NCI-H526 (cell line): ENCODE data around the gene AIRE.
A peak's percentile ranks its signal among the peaks of the same experiment; 100 is the strongest.

ENCODE experiments used
- DNase-seq, 2 experiments: peaks; one replicate each; lab custom pipeline; 2025; lab: John Stamatoyannopoulos, UW

Gene AIRE

DNA sequence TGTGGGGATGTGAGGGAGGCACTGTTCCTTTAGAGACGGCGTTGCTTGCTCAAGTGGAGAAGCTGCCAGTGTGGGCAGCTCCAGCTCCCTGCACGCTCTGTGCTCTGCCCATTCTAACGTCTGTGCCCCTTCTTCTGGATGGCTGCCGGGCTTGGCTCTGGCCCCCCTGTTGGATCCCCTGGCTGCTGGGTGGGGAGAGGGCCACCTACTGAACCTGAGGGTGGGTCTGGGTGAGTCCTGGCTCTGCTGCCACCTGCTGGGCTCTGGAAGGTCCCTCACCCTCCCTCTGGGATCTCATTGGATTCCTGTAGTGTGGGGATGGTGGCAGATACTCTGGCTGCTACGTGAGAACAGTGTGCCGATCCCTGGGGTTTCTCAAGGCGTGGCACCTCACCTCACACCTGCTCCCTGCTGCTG, 19.2 kb downstream of the AIRE start:
- DNase-seq, result peak; percentile 33 to 82

DNA sequence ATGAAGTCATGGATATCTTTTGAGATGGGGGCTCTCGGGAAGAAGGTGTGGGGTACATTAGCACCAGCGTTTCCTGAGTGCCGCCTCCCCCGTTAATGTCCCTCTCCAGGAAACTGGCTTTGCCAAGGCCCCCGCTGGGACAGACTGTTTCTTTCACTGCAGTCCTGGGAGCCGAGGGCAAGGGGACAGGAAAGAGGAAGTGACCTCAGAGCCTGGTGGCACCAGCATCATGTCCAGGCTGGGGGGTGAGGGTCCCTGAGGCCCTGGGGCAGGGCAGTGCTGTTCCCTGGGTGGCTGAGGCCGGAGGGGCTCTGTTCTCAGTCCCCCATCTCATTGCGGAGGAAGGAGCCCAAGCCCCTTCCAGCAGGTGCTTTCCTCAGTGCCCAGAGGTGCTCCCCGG, 20.0 kb downstream of the AIRE start:
- no peak for DNase-seq

- no peak for DNase-seq
Observed at GRCh38 chr21:44306936-44307704, 21.4 kb downstream of the AIRE start.

GRCh38 chr21:44310628-44311507, 25.2 kb downstream of the AIRE start:
- DNase-seq, result no peak

DNA sequence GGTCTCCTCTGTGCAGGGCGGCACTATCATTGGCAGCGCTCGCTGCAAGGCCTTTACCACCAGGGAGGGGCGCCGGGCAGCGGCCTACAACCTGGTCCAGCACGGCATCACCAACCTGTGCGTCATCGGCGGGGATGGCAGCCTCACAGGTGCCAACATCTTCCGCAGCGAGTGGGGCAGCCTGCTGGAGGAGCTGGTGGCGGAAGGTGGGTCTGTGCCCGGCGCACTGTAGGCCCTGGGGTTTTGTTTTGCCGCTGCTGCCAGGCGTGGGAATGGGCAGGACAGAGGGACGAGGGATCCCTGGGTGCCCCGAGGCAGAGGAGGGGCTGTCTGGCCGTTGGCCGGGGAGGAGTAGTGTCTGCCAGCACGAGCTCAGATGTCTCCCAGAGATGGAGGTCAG, 26.4 kb downstream of the AIRE start:
- no peak for DNase-seq

GRCh38 chr21:44312716-44313115, 27.0 kb downstream of the AIRE start:
- DNase-seq, result no peak

- DNase-seq, result no peak
Observed at GRCh38 chr21:44313451-44313850, 27.8 kb downstream of the AIRE start.

- no peak for DNase-seq
Observed at GRCh38 chr21:44314128-44314527, 28.5 kb downstream of the AIRE start.

- DNase-seq, result no peak
Observed at GRCh38 chr21:44314561-44314960, 28.9 kb downstream of the AIRE start.

- DNase-seq, result no peak
Observed at GRCh38 chr21:44315691-44316203, 30.1 kb downstream of the AIRE start.

DNA sequence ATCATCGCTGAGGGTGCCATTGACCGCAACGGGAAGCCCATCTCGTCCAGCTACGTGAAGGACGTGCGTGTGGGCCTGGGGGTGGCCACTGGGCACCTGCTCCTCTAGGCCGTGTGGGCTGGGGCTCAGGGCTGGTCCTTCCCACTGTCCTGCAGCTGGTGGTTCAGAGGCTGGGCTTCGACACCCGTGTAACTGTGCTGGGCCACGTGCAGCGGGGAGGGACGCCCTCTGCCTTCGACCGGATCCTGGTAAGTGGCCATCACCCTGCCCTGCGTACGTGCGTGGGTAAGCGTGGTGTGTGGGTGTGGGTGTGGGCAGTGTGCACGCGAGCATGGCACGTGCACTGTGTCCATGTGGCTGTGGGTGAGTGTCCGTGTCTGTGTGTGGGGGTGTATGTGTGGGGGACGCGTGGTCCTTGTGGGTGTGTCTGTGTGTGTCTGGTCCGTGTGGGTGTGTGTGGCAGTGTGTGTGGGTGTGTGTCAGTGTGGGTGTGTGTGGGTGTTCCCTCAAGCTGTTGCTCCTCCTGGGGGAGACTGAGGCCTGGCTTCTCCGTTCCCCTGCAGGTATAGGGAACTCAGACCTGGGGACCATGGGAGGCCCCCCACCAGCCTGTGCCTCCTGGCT, 30.7 kb downstream of the AIRE start:
- DNase-seq, result no peak

DNA sequence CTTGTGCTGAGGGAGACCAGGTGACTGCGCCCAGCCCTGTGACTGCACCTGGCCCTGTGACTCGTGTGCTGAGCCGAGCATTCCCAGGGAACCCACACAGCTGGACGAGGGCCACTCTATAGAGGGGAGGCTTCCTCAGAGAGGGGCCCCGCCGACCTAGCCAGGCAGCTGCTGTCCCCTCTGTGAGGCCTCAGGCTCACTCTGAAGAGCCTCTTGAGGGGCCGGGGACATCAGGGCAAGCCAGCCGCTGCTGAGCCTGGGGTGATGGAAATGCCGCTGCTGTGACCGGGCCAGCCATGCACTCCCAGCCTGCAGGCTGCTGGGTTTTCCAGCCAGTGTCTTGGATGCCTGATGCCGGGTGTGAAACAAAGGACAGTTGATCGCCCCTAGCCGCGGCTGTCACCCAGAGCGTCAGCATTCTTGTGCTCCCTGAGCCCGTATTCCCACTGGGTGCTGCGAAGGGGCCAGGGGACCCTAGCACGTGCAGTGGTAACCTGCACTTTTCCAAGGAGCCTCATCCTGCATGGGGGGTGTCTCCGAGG, 31.6 kb downstream of the AIRE start:
- no peak for DNase-seq

DNA sequence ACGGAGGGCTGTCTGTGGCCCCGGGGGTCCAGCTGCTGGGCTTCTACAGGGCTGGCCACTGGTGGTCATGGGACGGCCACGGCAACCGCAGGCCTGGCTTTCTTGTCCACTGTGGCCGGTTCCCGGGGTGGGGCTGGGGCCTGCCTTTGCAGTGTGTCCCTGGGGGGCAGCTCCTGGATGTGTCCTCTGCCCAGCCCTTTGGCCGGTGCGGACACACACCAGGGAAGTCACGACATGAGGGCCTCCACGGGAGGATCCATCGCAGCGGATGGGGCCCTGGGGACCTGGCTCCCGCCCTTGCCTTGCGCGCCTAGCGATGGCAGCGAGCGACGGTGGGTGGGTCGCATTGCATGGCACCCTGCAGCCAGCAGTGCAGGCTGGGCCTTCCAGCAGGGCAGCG, 32.2 kb downstream of the AIRE start:
- no peak for DNase-seq

DNA sequence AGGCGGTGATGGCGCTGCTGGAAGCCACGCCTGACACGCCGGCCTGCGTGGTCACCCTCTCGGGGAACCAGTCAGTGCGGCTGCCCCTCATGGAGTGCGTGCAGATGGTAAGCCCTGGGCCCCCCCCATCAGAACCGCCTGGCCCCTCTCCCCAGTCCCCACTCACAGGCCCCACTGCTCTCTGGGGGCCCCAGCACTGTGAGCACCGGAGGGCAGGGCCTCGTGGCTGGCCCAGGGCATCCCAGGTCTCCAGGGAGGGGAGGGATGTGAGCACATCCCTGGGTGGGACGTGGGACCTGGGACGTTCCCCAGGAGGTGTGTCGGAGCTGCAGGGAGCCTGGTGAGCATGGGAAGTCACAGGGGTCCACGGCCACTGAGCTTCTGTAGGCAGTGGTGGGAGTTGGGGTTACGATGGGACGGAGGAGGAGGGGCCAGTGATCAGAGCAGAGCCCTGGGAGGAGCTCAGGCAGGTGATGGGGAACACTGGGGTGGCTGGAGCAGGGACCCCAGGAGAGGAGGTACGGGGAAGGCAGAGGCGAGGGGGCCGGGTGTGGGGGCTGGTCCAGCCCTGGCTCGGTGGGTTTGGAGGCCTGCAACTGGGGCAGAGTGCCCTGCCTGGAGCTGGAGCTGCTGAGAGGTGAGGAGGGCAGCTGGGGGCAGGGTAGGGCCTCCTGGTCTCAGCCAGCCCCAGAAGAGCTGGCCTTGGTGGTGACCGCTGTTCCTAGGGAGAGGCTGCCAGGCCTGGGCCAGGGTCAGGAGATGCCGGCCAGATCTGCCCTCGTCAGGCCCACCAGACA, 33.0 kb downstream of the AIRE start:
- DNase-seq, result no peak

DNA sequence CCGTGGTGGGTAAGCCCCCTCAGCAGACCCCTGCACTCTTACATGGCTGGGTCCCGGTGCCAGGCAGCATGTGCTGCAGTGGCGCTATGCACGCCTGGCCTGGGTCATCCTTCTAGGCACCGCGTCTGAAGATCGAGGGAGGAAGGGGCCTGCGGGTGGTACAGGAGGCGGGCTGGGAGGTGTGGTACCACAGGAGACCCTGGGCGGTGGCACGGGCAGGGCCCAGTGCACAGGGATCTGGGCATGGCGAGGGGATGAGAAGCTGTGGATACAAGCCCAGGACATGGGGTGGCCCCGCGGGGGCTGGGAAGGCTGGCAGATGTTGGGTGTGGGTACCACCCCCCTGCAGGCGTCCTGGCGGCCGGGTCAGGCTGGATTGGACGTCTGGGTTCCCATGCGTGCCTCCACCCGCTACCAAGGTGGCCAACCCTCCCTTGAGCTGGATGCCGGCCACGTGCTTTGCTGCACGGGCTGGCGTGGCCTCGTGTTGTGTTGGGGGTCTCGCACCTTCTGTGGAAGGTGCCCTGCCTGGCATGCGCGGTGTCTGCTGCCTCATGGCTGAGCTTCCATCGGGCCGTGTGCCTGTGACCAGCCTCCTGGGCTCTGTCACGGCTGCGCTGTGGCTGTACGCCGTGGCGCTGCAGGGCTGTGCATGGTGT, 33.9 kb downstream of the AIRE start:
- DNase-seq, result no peak

DNA sequence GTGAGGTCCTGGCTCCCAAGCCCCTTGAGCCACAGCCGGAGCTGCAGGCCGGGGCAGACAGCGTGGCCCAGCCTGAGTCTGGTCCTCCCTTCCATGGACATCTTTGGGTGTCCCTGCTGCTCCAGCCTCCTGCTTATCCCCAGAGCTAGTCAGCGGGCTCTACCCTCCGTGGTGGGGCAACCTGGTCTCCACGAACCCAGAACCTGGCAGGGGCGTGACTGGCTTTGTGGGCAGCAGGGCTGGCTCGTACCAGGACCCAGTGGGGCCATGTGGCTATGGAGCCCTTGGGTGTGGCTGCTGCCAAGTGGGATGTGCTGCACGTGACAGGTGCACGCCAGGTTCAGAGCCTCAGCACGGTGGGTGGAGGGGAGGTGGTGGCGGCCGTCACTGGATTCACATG, 35.2 kb downstream of the AIRE start:
- DNase-seq, result no peak

DNA sequence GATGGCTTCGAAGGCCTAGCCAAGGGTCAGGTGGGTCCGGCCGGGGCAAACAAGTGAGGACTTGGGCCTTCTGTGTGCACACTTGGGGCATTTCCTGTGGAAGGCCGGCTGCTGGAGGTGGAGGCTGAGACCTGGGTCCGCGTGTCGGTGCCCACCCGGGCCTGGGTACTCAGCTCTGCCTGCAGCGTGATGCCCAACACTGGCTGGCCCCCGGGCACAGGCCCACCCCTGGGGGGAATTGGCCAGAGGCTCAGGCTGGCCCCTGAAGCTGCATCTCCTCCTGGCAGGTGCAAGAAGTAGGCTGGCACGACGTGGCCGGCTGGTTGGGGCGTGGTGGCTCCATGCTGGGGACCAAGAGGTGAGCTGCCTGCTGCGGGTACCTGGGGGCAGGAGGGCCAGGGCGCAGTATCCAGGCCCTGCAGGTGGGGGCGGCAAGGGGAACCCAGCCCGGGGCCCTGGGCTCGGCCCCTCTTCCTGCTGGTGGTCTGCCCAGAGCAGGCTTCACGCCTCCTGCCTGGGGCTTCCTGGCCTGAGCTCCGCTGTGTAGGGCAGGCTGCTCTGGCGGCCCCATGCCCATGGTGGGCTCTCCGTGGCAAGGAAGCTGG, 36.3 kb downstream of the AIRE start:
- DNase-seq, result no peak

GRCh38 chr21:44322621-44323325, 37.1 kb downstream of the AIRE start:
- DNase-seq, result no peak

- no peak for DNase-seq
Observed at GRCh38 chr21:44323591-44323990, 37.9 kb downstream of the AIRE start.
